ENCODE measurements around the gene AK9. TPM values are rescaled to one million over a fixed set of nuclear protein-coding genes. Genes with fewer than 3 reads are reported as not detected.

Gene AK9
- total RNA-seq, 1 experiment from 2014 or later = 2.6 TPM

- CTCF ChIA-PET = no interaction called here
Observed at GRCh38 chr6:109718991-109719390, 28.0 kb upstream of the AK9 start.

GRCh38 chr6:109717971-109718370, 27.0 kb upstream of the AK9 start:
- no peaks in the 10 kb centered on the region for H3K36me3 ChIP-seq (ENCODE audit: insufficient read depth, low read length, poor library complexity, severe bottlenecking)
- H3K9me3 ChIP-seq (ENCODE audit: low read depth, low read length, poor library complexity, severe bottlenecking) = no peaks in the 10 kb centered on the region
- no TSS peak for BruUV-seq (replicated peaks)
- ChIA-PET CTCF (no interaction called here), POLR2A (ENCODE audit: low non-redundant PET) (no interaction called here)
- TF ChIP-seq EZH2 (IDR thresholded peaks at IDR 0.05; ENCODE audit: borderline replicate concordance, low read depth, low read length, poor library complexity, severe bottlenecking) (no peak), CTCF (conservative IDR thresholded peaks at IDR 0.05; ENCODE audit: low read depth, low read length) (no peak)
- H3K4me3 ChIP-seq (ENCODE audit: low read depth, low read length, poor library complexity, severe bottlenecking) = no peak overlapping the region
- H3K27me3 ChIP-seq (replicated peaks; ENCODE audit: insufficient read depth, low read depth, low read length, poor library complexity) = no peaks in the 10 kb centered on the region
- H3K27ac ChIP-seq (ENCODE audit: low read depth, low read length, poor library complexity, severe bottlenecking) = no peak overlapping the region
- no peak for DNase-seq (ENCODE audit: low spot score)
- intact Hi-C loops (cut with micrococcal nuclease; ENCODE audit: unreplicated experiment) = no loop called here
- H3K4me1 ChIP-seq (ENCODE audit: insufficient read depth, low read length, poor library complexity, severe bottlenecking) = peaks cover 3% of the 10 kb centered on the region

More at GRCh38 chr6:109718991-109719390, 28.0 kb upstream of the AK9 start:
- peaks cover 2% of the 10 kb centered on the region for H3K4me1 ChIP-seq (ENCODE audit: insufficient read depth, low read length, poor library complexity, severe bottlenecking)
- TF ChIP-seq EZH2 (IDR thresholded peaks at IDR 0.05; ENCODE audit: borderline replicate concordance, low read depth, low read length, poor library complexity, severe bottlenecking) (no peak), CTCF (conservative IDR thresholded peaks at IDR 0.05; ENCODE audit: low read depth, low read length) (no peak)
- no peaks in the 10 kb centered on the region for H3K27me3 ChIP-seq (replicated peaks; ENCODE audit: insufficient read depth, low read depth, low read length, poor library complexity)
- H3K9me3 ChIP-seq (ENCODE audit: low read depth, low read length, poor library complexity, severe bottlenecking) = no peaks in the 10 kb centered on the region
- no peak overlapping the region for H3K27ac ChIP-seq (ENCODE audit: low read depth, low read length, poor library complexity, severe bottlenecking)
- DNase-seq (ENCODE audit: low spot score) = no peak
- BruUV-seq (replicated peaks) = no TSS peak
- no peaks in the 10 kb centered on the region for H3K36me3 ChIP-seq (ENCODE audit: insufficient read depth, low read length, poor library complexity, severe bottlenecking)
- no peak overlapping the region for H3K4me3 ChIP-seq (ENCODE audit: low read depth, low read length, poor library complexity, severe bottlenecking)
- POLR2A ChIA-PET (ENCODE audit: low non-redundant PET) = no interaction called here
- intact Hi-C loops (cut with micrococcal nuclease; ENCODE audit: unreplicated experiment) = no loop called here

- no peak overlapping the region for H3K4me3 ChIP-seq (ENCODE audit: low read depth, low read length, poor library complexity, severe bottlenecking)
- no peaks in the 10 kb centered on the region for H3K9me3 ChIP-seq (ENCODE audit: low read depth, low read length, poor library complexity, severe bottlenecking)
- no peak for TF ChIP-seq EZH2 (IDR thresholded peaks at IDR 0.05; ENCODE audit: borderline replicate concordance, low read depth, low read length, poor library complexity, severe bottlenecking)
- ChIA-PET POLR2A (ENCODE audit: low non-redundant PET) (no interaction called here), CTCF (interaction anchor here (0.9 kb wide), 1 partner anchor 324 kb away, joined by 4 read pairs; no protein-coding TSS in a partner anchor)
- H3K4me1 ChIP-seq (ENCODE audit: insufficient read depth, low read length, poor library complexity, severe bottlenecking) = peaks cover 3% of the 10 kb centered on the region
- no peaks in the 10 kb centered on the region for H3K27me3 ChIP-seq (replicated peaks; ENCODE audit: insufficient read depth, low read depth, low read length, poor library complexity)
- intact Hi-C loops (cut with micrococcal nuclease; ENCODE audit: unreplicated experiment) = no loop called here
- BruUV-seq (replicated peaks) = no TSS peak
- no peak overlapping the region for H3K27ac ChIP-seq (ENCODE audit: low read depth, low read length, poor library complexity, severe bottlenecking)
- DNase-seq (ENCODE audit: low spot score) = no peak
- H3K36me3 ChIP-seq (ENCODE audit: insufficient read depth, low read length, poor library complexity, severe bottlenecking) = no peaks in the 10 kb centered on the region
Observed at GRCh38 chr6:109715616-109716015, 24.6 kb upstream of the AK9 start.

GRCh38 chr6:109714611-109715010, 23.6 kb upstream of the AK9 start:
- POLR2A ChIA-PET (ENCODE audit: low non-redundant PET) = no interaction called here
- Histone ChIP-seq H3K4me1 (ENCODE audit: insufficient read depth, low read length, poor library complexity, severe bottlenecking) (peaks cover 3% of the 10 kb centered on the region), H3K4me3 (ENCODE audit: low read depth, low read length, poor library complexity, severe bottlenecking) (no peak overlapping the region), H3K9me3 (ENCODE audit: low read depth, low read length, poor library complexity, severe bottlenecking) (no peaks in the 10 kb centered on the region), H3K27me3 (replicated peaks; ENCODE audit: insufficient read depth, low read depth, low read length, poor library complexity) (no peaks in the 10 kb centered on the region), H3K27ac (ENCODE audit: low read depth, low read length, poor library complexity, severe bottlenecking) (no peak overlapping the region), H3K36me3 (ENCODE audit: insufficient read depth, low read length, poor library complexity, severe bottlenecking) (no peaks in the 10 kb centered on the region)
- TF ChIP-seq CTCF (conservative IDR thresholded peaks at IDR 0.05; ENCODE audit: low read depth, low read length) = no peak
- no peak for TF ChIP-seq EZH2 (IDR thresholded peaks at IDR 0.05; ENCODE audit: borderline replicate concordance, low read depth, low read length, poor library complexity, severe bottlenecking)
- CTCF ChIA-PET = no interaction called here
- no TSS peak for BruUV-seq (replicated peaks)
- no peak for DNase-seq (ENCODE audit: low spot score)
- intact Hi-C loops (cut with micrococcal nuclease; ENCODE audit: unreplicated experiment) = no loop called here

Data from A673 (cell line).